SK-N-SH (cell line): Measurements from ENCODE around the gene MYMX. TPM values are rescaled to one million over a fixed set of nuclear protein-coding genes. Genes with fewer than 3 reads are reported as not detected.

ENCODE experiments used
- CTCF ChIA-PET: fragments of 300-600, 350-600 bp; formaldehyde crosslinking; extraction: SDS; loops from one replicate; lab custom pipeline; 2021; lab: Yijun Ruan, JAX
- POLR2A ChIA-PET: fragments of 350-600 bp; sonication (Branson Sonifier 250); formaldehyde crosslinking; extraction: SDS; loops from one replicate; lab custom pipeline; 2020; ENCODE audit warnings: antibody characterized with exemption, inconsistent platforms; lab: Yijun Ruan, JAX
- DNase-seq: peaks from one replicate; pipeline ENCODE4 v3.0.0; 2012
- H2AFZ ChIP-seq: fragments of 200-600 bp; sonication (generic); 2 replicates; pipeline ENCODE4 v1.8.1; 2016; ENCODE audit warnings: antibody characterized with exemption, mild to moderate bottlenecking, low read depth
- H3F3A ChIP-seq: fragments of 200-600 bp; sonication (generic); replicated peaks from 2 replicates; pipeline ENCODE3; 2016; ENCODE audit warnings: antibody characterized with exemption, mild to moderate bottlenecking; ENCODE audit not compliant: insufficient read depth
- H3K27ac ChIP-seq, 2 experiments: fragments of 200-500 bp in 1 of 2; fragments of 200-600 bp in 1 of 2; sonication (Bioruptor generic) in 1 of 2; sonication (generic), shearing (Covaris generic) in 1 of 2; 2 replicates each; pipeline versions ENCODE4 v1.5.1 to v1.6.1; 2014 to 2016; ENCODE audit warnings: low read depth in 2 of 2, inconsistent platforms in 1 of 2, low read length in 1 of 2, mild to moderate bottlenecking in 1 of 2, mixed read lengths in 1 of 2
- H3K27me3 ChIP-seq: fragments of 200-600 bp; sonication (generic), shearing (Covaris generic); 2 replicates; pipeline ENCODE4 v1.6.1; 2016; ENCODE audit warnings: mixed run types; ENCODE audit not compliant: insufficient read depth
- H3K36me3 ChIP-seq, 2 experiments: fragments of 200-500 bp in 1 of 2; fragments of 200-600 bp in 1 of 2; sonication (Bioruptor generic) in 1 of 2; sonication (generic) in 1 of 2; replicated peaks in 1 of 2; 2 replicates each; pipeline versions ENCODE3 to v1.5.1; 2014 to 2016; ENCODE audit warnings: low read length in 1 of 2, mild to moderate bottlenecking in 1 of 2; ENCODE audit not compliant: insufficient read depth in 2 of 2, control insufficient read depth in 1 of 2
- H3K4me1 ChIP-seq, 2 experiments: fragments of 200-500 bp in 1 of 2; fragments of 200-600 bp in 1 of 2; sonication (Bioruptor generic) in 1 of 2; sonication (generic), shearing (Covaris generic) in 1 of 2; 2 replicates each; pipeline versions ENCODE4 v1.5.1 to v1.6.1; 2014 to 2016; ENCODE audit warnings: low read depth in 1 of 2, low read length in 1 of 2, mixed run types in 1 of 2; ENCODE audit not compliant: insufficient read depth in 2 of 2, control insufficient read depth in 1 of 2
- H3K4me2 ChIP-seq: fragments of 200-600 bp; sonication (generic), shearing (Covaris generic); 2 replicates; pipeline ENCODE4 v1.6.1; 2017; ENCODE audit warnings: mixed run types
- H3K4me3 ChIP-seq, 2 experiments: fragments of 200-500 bp in 1 of 2; fragments of 200-600 bp in 1 of 2; sonication (Bioruptor generic) in 1 of 2; sonication (generic), shearing (Covaris generic) in 1 of 2; 2 replicates each; pipeline versions ENCODE4 v1.5.1 to v1.8.1; 2014 to 2016; ENCODE audit warnings: low read depth in 2 of 2, inconsistent platforms in 1 of 2, low read length in 1 of 2, mild to moderate bottlenecking in 1 of 2, mixed read lengths in 1 of 2, moderate library complexity in 1 of 2
- H3K79me2 ChIP-seq: fragments of 200-600 bp; sonication (generic); 2 replicates; pipeline ENCODE4 v1.8.1; 2017; ENCODE audit warnings: mild to moderate bottlenecking; ENCODE audit not compliant: insufficient read depth
- H3K9ac ChIP-seq: fragments of 200-600 bp; sonication (generic); 2 replicates; pipeline ENCODE4 v1.6.1; 2017; ENCODE audit warnings: mixed run types
- H3K9me2 ChIP-seq: fragments of 200-600 bp; sonication (generic); 2 replicates; pipeline ENCODE4 v1.6.1; 2017; ENCODE audit warnings: mixed run types
- H3K9me3 ChIP-seq: fragments of 200-600 bp; sonication (generic); 2 replicates; pipeline ENCODE4 v1.6.1; 2017; ENCODE audit warnings: mixed run types, mild to moderate bottlenecking, moderate library complexity
- H4K20me1 ChIP-seq: fragments of 200-600 bp; sonication (generic); 2 replicates; pipeline ENCODE4 v1.6.1; 2017; ENCODE audit warnings: mild to moderate bottlenecking, mixed run types; ENCODE audit not compliant: insufficient read depth
- CHD2 ChIP-seq: fragments of 150-350 bp; IDR thresholded peaks from 2 replicates; pipeline ENCODE4 v1.6.1; 2018; ENCODE audit warnings: low read length; ENCODE audit not compliant: partially characterized antibody
- FOXJ3 ChIP-seq: sonication (generic); formaldehyde crosslinking; IDR thresholded peaks from 2 replicates; pipeline ENCODE4 v1.5.1; 2020; ENCODE audit warnings: mild to moderate bottlenecking, missing genetic modification reagents
- GATA2 ChIP-seq: sonication (generic); formaldehyde crosslinking; IDR thresholded peaks from 2 replicates; pipeline ENCODE4 v1.5.0; 2020; ENCODE audit warnings: mild to moderate bottlenecking, missing genetic modification reagents
- IRF3 ChIP-seq: fragments of 150-350 bp; IDR thresholded peaks from 2 replicates; pipeline ENCODE4 v1.6.1; 2016; ENCODE audit warnings: mild to moderate bottlenecking, low read depth, low read length
- JUND ChIP-seq: IDR thresholded peaks from 2 replicates; pipeline ENCODE4 v1.4.0; 2012
- MAX ChIP-seq: IDR thresholded peaks from 2 replicates; pipeline ENCODE4 v1.4.0; 2012; ENCODE audit warnings: low read depth
- MEF2A ChIP-seq: IDR thresholded peaks from 2 replicates; pipeline ENCODE4 v1.4.0; 2012; ENCODE audit warnings: low read depth, borderline replicate concordance
- PBX3 ChIP-seq: IDR thresholded peaks from 2 replicates; pipeline ENCODE4; 2012
- RCOR1 ChIP-seq: fragments of 150-350 bp; IDR thresholded peaks from 2 replicates; pipeline ENCODE4 v1.6.1; 2017; ENCODE audit warnings: antibody characterized with exemption, low read length
- REST ChIP-seq: IDR thresholded peaks from 2 replicates; pipeline ENCODE4 v1.6.1; 2012; ENCODE audit warnings: mild to moderate bottlenecking, low read depth, low read length, moderate library complexity
- RFX5 ChIP-seq: IDR thresholded peaks from 2 replicates; pipeline ENCODE4 v1.6.1; 2012; ENCODE audit warnings: mild to moderate bottlenecking, improper control_type of control experiment, low read length
- TAF1 ChIP-seq: IDR thresholded peaks from 2 replicates; pipeline ENCODE4 v1.6.1; 2012; ENCODE audit warnings: low read depth, mild to moderate bottlenecking, low read length, moderate library complexity, borderline replicate concordance
- TCF12 ChIP-seq: IDR thresholded peaks from 2 replicates; pipeline ENCODE4 v1.4.0; 2012
- USF1 ChIP-seq: IDR thresholded peaks from 2 replicates; pipeline ENCODE4 v1.4.0; 2012; ENCODE audit warnings: low read depth, borderline replicate concordance
- USF2 ChIP-seq: fragments of 150-350 bp; IDR thresholded peaks from 2 replicates; pipeline ENCODE4 v1.6.1; 2017; ENCODE audit warnings: antibody characterized with exemption, low read length, low read depth, borderline replicate concordance
- WGBS: methylation state at CpG from one replicate; pipeline ENCODE4 v1.1.6; 2017; ENCODE audit warnings: low lambda C conversion rate; 5-methylcytosine and 5-hydroxymethylcytosine counted together
- polyA plus RNA-seq, 3 experiments: library from polyadenylated mRNA; depleted of rRNA; stranded (reverse); fragments of >200 nt; gene quantifications; 2 replicates each; pipeline ENCODE4 v1.2.3, GENCODE V29; 2012

MYMX gene
- polyA plus RNA-seq, 1 of the 3 experiments (the other 2 are of a cell fraction): not detected

GRCh38 chr6:44221961-44222335 lies 5.2 kb downstream of the MYMX start:
- Histone ChIP-seq H3K36me3 (no peaks in the 10 kb centered on the region), H3K79me2 (peaks cover 7% of the 10 kb centered on the region; the same call in 1 of the 2 replicates), H3F3A (peaks cover 7% of the 10 kb centered on the region), H3K4me2 (peak overlapping the region; percentile 82), H3K9ac (no peak overlapping the region), H3K9me3 (no peaks in the 10 kb centered on the region), H3K4me1 (peaks cover 17 to 66% of the 10 kb centered on the region in 2 experiments), H3K4me3 (no peak overlapping the region; a peak in 1 of 4 replicates), H4K20me1 (peaks cover 5% of the 10 kb centered on the region; the same call in 1 of the 2 replicates), H3K27me3 (no peaks in the 10 kb centered on the region), H3K27ac (peak overlapping the region; percentile 52 to 98), H2AFZ (no peak overlapping the region), H3K9me2 (no peaks in the 10 kb centered on the region)
- no peak for DNase-seq
- POLR2A ChIA-PET: interaction anchor here (0.7 to 4.7 kb wide), 5 partner anchors 12 to 49 kb away, joined by 3 to 49 read pairs (median 3); partner anchors contain the start of gene HSP90AB1
- CTCF ChIA-PET: interaction anchor here (1.0 to 13.7 kb wide), 21 partner anchors 8 to 139 kb away, joined by 3 to 224 read pairs (median 4); partner anchors contain the start of genes HSP90AB1 and SLC35B2
- WGBS: 64% methylated on average over 2 of the region's 2 CpGs
- TF ChIP-seq TAF1 (no peak), PBX3 (no peak), GATA2 (CRISPR knock-in tag) (no peak), REST (no peak), USF2 (no peak), MAX (no peak), TCF12 (no peak), USF1 (no peak), MEF2A (no peak), CHD2 (no peak), RCOR1 (no peak), RFX5 (no peak), JUND (no peak), IRF3 (no peak), FOXJ3 (CRISPR knock-in tag) (no peak; the same call in 1 of the 2 replicates)
